ENCODE results near the gene LRRIQ1.
"Not testable (repeated sequence)": the region's sequence is repeated elsewhere in the genome, so short reads cannot be mapped to it uniquely, and the experiment has no call there.

LRRIQ1 gene

GRCh38 chr12:85186236-85186635, 150.1 kb downstream of the LRRIQ1 start:
- no peak for DNase-seq

DNA sequence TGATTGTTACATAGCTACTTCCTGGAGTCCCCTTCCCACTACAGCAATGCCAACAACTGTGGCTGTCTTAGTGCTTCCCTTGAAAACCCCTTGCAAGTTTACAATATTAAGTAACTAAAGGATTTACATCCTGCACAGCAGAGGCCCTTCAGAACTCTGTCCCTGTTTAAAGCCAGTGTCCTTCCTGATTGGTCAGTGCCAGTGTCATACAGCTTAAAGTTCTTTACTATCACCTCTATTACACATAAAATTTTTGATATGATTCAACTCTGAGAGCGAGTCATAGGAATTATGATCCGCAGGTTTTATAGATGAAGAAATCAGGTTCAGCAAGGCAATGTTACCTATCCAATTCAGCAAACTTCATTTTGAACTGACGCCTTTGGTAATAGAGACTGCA, 152.5 kb downstream of the LRRIQ1 start:
- no peak for DNase-seq

DNA sequence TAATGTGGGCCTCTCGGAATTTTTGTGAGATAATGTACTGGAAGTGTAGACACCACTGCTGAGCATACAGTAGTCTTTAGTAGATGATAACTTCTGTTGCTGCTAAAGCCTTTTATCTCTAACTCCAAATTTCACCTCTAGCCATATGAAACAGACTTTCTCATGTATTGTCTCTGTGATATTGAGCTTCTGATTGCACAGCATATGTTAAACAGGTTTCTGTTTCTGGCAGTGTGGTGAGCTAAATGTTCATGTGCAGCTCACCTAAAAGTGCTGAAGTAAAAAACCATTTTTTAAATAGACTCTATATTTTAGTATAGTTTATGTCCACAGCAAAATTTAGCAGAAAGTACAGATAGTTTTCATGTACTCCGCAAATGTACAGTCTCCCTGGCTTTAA, 154.6 kb downstream of the LRRIQ1 start:
- no peak for DNase-seq

GRCh38 chr12:85203809-85204208, 167.7 kb downstream of the LRRIQ1 start:
- DNase-seq, result not testable (repeated sequence)

DNA sequence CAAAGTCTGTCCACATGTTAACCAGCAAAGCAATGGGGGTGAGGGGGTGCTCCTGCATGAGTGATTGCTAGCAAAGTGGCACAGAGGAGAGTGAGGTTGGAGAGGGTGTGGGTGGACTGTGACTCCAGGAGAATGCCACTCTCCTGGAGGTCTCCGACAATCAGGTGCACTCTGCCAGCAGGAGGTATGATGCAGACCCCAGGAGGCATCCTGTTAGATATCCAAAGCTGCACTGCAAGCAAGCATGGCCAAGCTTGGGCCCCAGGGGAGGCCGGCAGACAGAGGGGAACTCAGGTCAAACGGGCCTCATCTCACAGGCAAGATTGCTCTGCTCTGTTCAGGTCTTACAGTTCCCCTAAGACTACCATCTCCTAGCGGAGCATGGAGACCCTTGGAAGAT, 170.4 kb downstream of the LRRIQ1 start:
- no peak for DNase-seq

GRCh38 chr12:85224339-85224738, 188.2 kb downstream of the LRRIQ1 start:
- not testable (repeated sequence) for DNase-seq

GRCh38 chr12:85225501-85225900, 189.3 kb downstream of the LRRIQ1 start:
- no peak for DNase-seq

DNA sequence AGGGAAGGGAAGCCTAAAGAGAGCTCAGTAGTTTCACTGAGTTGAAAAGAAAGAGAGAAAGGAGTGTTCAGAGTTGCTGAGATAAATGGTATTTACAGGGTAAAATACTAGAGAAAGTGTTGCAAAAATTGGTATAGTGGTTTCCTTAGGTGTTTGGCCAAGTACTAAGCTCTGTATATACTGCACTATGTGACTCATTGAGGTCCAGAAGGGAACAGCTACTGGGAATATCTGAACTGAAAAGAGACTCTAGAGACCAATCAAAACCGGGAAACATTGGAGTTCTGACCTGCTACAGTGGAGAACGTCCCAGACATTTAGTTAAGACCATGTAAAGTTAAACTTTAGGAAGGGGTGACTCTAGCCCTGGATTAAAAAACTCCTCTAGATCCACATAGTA, 201.2 kb downstream of the LRRIQ1 start:
- no peak for DNase-seq

DNA sequence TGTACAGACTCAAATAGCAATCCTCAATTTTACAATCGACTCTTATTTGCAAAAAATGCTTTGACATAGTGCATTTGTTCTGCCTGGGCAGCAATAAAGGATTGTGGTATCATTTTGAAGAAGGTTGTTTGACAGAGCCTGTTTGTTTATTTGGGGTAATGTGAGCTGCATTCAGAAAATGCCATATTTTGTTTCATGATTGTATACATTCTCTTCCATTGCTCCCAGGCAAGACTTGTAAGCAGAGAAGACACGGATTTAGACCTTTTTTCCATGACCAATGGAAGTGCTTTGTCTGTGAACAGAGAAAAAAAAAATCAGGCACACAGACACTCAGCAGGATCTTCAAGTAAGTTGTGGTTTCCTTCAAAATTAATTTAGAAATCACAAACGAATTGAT, 208.4 kb downstream of the LRRIQ1 start:
- no peak for DNase-seq

GRCh38 chr12:85253853-85254252, 217.7 kb downstream of the LRRIQ1 start:
- DNase-seq, result no peak

GRCh38 chr12:85257671-85258070, 221.5 kb downstream of the LRRIQ1 start:
- DNase-seq, result no peak

DNA sequence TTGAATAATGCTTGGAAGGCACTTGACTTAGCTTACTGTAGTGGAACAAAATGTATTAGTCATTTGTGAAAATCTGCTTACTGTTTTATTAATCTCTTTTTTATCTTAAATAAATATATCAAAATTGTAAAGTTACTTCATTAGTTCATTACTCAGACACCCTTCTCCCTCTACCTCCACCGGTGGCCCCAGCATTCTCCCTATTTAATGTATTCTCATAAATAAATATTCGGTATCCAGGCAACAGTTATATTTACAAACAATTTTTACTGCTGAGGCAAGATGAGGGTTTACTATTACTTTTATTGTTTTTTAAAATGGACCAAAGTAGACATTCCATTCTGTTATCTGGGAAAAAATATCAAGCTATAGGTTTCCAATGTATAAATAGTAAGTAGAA, 224.3 kb downstream of the LRRIQ1 start:
- no peak for DNase-seq

DNA sequence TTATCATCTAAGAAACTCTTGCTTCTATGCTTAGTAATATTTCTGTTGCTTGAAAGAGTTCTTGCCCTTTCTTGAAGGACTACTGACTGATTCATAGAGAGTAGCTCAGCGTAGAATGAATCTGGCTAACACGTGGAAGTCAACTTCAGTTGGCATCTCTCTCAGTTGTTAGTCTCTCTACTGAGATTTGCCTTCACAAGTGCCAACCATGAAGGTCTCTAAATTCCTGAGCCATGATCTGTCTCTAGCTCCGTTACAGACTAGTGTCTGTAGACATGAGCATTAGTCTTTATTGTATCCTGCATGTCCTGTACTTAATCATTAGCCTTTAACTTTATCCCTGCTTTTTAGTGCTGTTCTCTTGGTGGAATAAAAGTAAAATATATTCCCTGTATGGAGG, 224.7 kb downstream of the LRRIQ1 start:
- no peak for DNase-seq

DNA sequence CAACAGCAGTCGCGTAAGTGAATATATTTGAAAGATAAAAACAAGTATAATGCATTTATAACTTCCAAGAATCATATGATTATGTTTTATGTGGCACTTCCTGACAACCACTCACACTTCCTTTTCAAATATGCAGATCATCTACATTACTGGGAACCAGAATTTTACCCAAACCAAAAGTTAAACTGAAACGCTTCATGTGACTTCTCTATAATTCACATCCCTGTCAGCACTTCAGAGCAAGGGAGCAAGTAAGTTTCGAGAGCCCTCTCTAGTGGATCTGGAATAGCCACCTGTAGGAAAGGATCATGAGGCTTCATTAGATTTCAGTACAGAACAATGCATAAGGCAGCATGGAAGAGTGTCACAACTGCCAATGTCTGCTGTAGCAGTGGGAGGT, 230.2 kb downstream of the LRRIQ1 start:
- DNase-seq, result no peak

GRCh38 chr12:85273381-85274314, 237.5 kb downstream of the LRRIQ1 start:
- peak; percentile 84 for DNase-seq

- no peak for DNase-seq
These were observed 238.1 kb downstream of the LRRIQ1 start for GRCh38 chr12:85274315-85274651.

- DNase-seq, result peak; percentile 34
These were observed 239.2 kb downstream of the LRRIQ1 start for GRCh38 chr12:85275374-85275773.

GRCh38 chr12:85277191-85277590, 241.0 kb downstream of the LRRIQ1 start:
- DNase-seq, result no peak

DNA sequence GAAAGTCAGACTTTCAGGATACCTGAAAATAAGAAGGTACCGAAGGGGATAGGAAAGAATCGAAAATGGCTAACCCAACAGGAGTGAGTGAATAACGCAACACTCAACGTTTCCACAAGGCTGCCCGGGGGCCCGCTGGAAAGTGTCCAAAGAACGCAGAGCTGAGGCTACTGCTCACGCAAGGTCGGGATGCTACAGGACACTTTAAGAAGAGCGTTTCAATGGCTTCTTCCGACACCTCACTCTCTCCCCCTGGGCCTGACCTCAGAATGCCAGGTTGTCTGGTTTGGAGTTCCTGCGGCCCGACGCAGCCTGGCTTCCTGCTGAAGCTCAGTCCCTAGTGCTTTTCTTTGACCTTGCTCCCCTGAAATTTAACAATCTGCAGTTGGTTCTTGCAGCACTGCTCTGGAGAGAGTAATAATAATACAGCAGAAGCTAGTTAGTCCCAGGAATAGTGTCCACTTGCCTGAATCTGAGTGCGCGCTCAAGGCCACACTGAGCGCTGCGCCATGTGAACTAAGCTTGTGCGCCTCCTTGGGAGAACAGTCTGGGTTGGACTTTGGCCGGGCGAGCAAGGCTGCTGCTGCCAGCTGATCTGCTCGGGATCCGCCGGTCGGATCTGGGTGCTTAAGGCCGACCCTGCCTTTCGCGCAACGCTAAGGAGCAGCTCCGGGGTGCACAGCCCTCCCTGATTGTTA, 241.9 kb downstream of the LRRIQ1 start:
- no peak for DNase-seq

DNA sequence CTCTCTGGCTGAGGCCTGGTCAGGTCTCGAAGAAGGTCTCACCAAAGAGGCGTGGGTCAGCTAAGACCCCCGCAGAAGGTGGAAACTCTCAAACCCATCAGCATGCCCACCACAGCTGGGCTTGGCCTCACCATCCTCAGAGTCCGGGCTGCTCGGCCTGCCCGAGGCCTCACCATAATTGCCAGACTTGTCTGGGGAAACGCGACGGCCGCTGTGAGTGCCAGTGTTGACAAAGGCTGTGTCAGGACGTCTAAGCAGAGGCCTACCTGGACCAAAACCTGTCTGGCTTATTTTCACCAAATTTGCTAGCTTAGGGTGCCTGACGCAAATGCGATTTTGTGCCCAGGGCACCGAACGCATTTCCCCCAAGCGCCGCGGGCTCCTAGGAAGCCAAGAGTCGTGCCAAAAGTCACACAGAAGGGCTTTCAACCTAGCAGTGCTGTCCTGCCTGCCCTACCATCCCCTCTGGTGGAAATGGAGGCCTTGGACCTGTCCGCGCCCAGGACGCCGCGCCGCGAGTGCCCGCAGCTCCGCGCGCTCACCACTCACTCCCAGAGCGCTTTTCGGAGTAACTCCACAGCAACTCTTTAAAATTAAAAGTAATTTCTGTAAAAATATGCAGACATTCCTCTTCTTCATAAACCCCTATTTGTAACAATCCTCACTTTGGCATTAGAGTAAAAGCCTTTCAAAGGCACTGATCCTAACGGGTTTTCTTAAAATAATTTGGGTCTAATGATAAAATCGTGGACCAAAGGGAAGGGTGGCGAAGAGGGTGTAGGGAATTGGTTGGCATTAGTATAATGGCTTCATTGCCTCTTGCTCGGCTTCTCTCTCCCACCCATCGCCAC, 242.7 kb downstream of the LRRIQ1 start:
- DNase-seq, result peak; percentile 61

GRCh38 chr12:85279449-85280164, 243.5 kb downstream of the LRRIQ1 start:
- peak; percentile 79 for DNase-seq
